Measurements from ENCODE around the gene YIPF5.

GRCh38 chr5:144173766-144174165, 3.3 kb upstream of the YIPF5 start:
- TF ChIP-seq CTCF (IDR thresholded peaks at IDR 0.05) (no peak), POLR2A (IDR thresholded peaks at IDR 0.05) (no peak), EP300 (IDR thresholded peaks at IDR 0.05) (no peak)
